Activated T-helper 17 cell treated with anti-CD3 and anti-CD28 coated beads, Interleukin-2, amount 50 U/mL, for 72 hours (primary cell): ENCODE results near the gene ABHD2. TPM values are rescaled to one million over a fixed set of nuclear protein-coding genes. Genes with fewer than 3 reads are reported as not detected.
A peak's percentile ranks its signal among the peaks of the same experiment; 100 is the strongest.

Source experiments
- ATAC-seq: fragments of 150-1000 bp; cut with Tn5 transposase; replicated peaks from 2 replicates; pipeline ENCODE4 v1.10.0; 2021; ENCODE audit warnings: mild to moderate bottlenecking, moderate library complexity
- H3K27ac Mint-ChIP-seq: one replicate; pipeline ENCODE4 v1.8.0; 2022; ENCODE audit warnings: mixed read lengths
- H3K27me3 Mint-ChIP-seq: one replicate; pipeline ENCODE4 v1.8.0; 2022; ENCODE audit warnings: mixed read lengths
- H3K36me3 Mint-ChIP-seq: one replicate; pipeline ENCODE4 v1.8.0; 2022; ENCODE audit warnings: low read depth, mild to moderate bottlenecking, mixed read lengths
- H3K4me1 Mint-ChIP-seq: one replicate; pipeline ENCODE4 v1.8.0; 2022; ENCODE audit warnings: mixed read lengths
- H3K4me3 Mint-ChIP-seq: one replicate; pipeline ENCODE4 v1.8.0; 2022; ENCODE audit warnings: mild to moderate bottlenecking, mixed read lengths
- H3K9me3 Mint-ChIP-seq: one replicate; pipeline ENCODE4 v1.8.0; 2022; ENCODE audit warnings: mixed read lengths
- total RNA-seq, 2 donors: library from RNA; stranded (reverse); gene quantifications; one replicate each; pipeline ENCODE4 v1.2.3, GENCODE V29; 2022

The ABHD2 gene
- total RNA-seq, 2 donors from 2014 or later, result 40.1 to 47.7 TPM

- Mint-ChIP-seq H3K4me3 (peak overlapping the region; percentile 49), H3K27ac (peak overlapping the region; percentile 83), H3K27me3 (no peaks in the 10 kb centered on the region), H3K9me3 (peaks cover 4% of the 10 kb centered on the region), H3K36me3 (no peaks in the 10 kb centered on the region), H3K4me1 (peaks cover 12% of the 10 kb centered on the region)
- ATAC-seq, result peak; percentile 85
These were observed 20.5 kb upstream of the ABHD2 start for GRCh38 chr15:89067751-89068150.

GRCh38 chr15:89068325-89068784 is 19.9 kb upstream of the ABHD2 start:
- no peaks in the 10 kb centered on the region for H3K36me3 Mint-ChIP-seq

GRCh38 chr15:89070197-89071124 is 17.8 kb upstream of the ABHD2 start:
- Mint-ChIP-seq H3K27me3 (peaks cover 4% of the 10 kb centered on the region), H3K4me3 (no peak overlapping the region), H3K4me1 (peaks cover 22% of the 10 kb centered on the region), H3K27ac (no peak overlapping the region), H3K9me3 (peaks cover 4% of the 10 kb centered on the region), H3K36me3 (no peaks in the 10 kb centered on the region)
- no peak for ATAC-seq

More at GRCh38 chr15:89068325-89068784, 19.9 kb upstream of the ABHD2 start:
- peaks cover 4% of the 10 kb centered on the region for H3K9me3 Mint-ChIP-seq
- H3K27ac Mint-ChIP-seq, result peak overlapping the region; percentile 83
- H3K4me1 Mint-ChIP-seq, result peaks cover 12% of the 10 kb centered on the region
- H3K4me3 Mint-ChIP-seq, result peak overlapping the region; percentile 49
- ATAC-seq, result peak; percentile 93
- H3K27me3 Mint-ChIP-seq, result no peaks in the 10 kb centered on the region

DNA sequence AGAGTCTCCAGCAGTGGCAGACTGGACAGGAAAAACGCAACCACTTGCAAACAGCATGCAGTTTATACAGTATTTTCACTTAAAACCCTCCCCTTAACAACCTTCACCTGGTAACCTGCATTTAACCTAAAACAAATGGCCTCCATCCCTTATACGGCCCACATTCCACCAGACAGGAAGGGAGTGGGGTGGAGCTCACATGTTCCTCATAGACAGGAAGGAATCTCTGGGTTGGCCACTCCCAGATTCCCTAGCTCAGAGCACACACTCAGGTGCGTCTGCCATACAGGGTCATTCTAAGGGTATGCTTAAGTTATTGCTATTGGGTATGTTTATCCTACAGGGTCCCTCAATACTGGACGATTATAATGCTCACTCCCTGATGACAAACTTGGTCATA is 16.8 kb upstream of the ABHD2 start:
- Mint-ChIP-seq H3K27me3 (peaks cover 5% of the 10 kb centered on the region), H3K4me1 (peaks cover 28% of the 10 kb centered on the region), H3K9me3 (peaks cover 4% of the 10 kb centered on the region), H3K4me3 (no peak overlapping the region), H3K36me3 (no peaks in the 10 kb centered on the region), H3K27ac (no peak overlapping the region)
- no peak for ATAC-seq

DNA sequence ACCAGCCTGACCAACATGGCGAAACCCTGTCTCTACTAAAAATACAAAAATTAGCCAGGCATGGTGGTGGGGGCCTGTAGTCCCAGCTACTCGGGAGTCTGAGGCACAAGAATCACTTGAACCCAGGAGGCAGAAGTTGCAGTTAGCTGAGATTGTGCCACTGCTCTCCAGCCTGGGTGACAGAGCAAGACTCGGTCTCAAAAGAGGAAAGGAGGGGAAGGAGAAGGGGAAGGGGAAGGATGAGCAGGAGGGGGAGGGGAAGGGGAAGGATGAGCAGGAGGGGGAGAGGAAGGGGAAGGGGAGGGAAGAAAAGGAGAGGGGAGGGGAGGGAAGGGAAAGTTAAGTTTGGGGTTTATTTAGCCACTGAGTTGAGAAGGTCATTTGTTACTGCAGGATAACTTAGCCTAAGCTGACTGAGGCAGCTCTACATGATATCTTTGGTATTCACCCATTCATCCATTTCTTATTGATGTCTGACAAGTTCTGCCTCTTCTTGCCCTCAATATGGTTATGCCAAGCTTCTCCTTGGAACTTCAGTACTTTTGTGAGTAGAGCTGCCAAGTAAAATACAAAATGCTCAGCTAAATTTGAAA is 15.9 kb upstream of the ABHD2 start:
- peaks cover 28% of the 10 kb centered on the region for H3K4me1 Mint-ChIP-seq
- no peak overlapping the region for H3K27ac Mint-ChIP-seq
- H3K27me3 Mint-ChIP-seq, result peaks cover 5% of the 10 kb centered on the region
- H3K4me3 Mint-ChIP-seq, result no peak overlapping the region
- no peaks in the 10 kb centered on the region for H3K36me3 Mint-ChIP-seq
- H3K9me3 Mint-ChIP-seq, result peaks cover 4% of the 10 kb centered on the region
- no peak for ATAC-seq

GRCh38 chr15:89074402-89075012 is 13.7 kb upstream of the ABHD2 start:
- peaks cover 11% of the 10 kb centered on the region for H3K27me3 Mint-ChIP-seq
- H3K9me3 Mint-ChIP-seq, result no peaks in the 10 kb centered on the region
- no peak for ATAC-seq

DNA sequence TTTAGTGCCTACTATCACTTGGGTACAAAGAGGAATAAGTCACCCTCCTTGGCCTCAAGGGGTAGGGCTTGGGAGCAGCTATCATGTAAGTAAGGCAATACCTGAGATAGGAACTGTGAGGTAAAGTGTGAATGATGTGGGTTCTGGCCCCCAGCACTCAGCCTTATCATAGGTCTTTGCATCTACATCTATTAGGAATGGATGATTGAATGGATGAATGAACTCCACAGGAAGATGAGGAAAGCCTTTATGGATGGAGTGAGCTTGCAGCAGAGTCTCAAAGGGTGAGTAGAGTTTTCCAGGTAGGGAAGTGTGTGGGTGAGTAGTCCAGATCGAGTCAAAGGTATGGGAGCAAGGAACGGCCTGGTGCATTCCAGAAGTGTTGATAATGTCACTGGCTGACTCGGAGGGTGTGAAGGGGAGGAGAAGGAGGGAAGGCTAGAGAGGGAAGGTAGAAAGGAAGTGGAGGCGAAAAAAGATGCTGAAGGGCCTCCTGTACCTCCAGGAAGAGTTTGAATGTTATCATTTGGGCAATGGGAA is 13.1 kb upstream of the ABHD2 start:
- Mint-ChIP-seq H3K9me3 (no peaks in the 10 kb centered on the region), H3K36me3 (no peaks in the 10 kb centered on the region), H3K4me3 (no peak overlapping the region), H3K27ac (no peak overlapping the region), H3K27me3 (peaks cover 11% of the 10 kb centered on the region), H3K4me1 (peaks cover 24% of the 10 kb centered on the region)
- ATAC-seq, result no peak

More at GRCh38 chr15:89074402-89075012, 13.7 kb upstream of the ABHD2 start:
- Mint-ChIP-seq H3K4me1 (peaks cover 24% of the 10 kb centered on the region), H3K36me3 (no peaks in the 10 kb centered on the region), H3K4me3 (no peak overlapping the region), H3K27ac (no peak overlapping the region)

GRCh38 chr15:89075846-89076245 is 12.4 kb upstream of the ABHD2 start:
- no peaks in the 10 kb centered on the region for H3K9me3 Mint-ChIP-seq
- no peak overlapping the region for H3K4me3 Mint-ChIP-seq
- H3K27me3 Mint-ChIP-seq, result peaks cover 11% of the 10 kb centered on the region
- peaks cover 24% of the 10 kb centered on the region for H3K4me1 Mint-ChIP-seq
- no peak overlapping the region for H3K27ac Mint-ChIP-seq
- no peaks in the 10 kb centered on the region for H3K36me3 Mint-ChIP-seq
- ATAC-seq, result no peak

DNA sequence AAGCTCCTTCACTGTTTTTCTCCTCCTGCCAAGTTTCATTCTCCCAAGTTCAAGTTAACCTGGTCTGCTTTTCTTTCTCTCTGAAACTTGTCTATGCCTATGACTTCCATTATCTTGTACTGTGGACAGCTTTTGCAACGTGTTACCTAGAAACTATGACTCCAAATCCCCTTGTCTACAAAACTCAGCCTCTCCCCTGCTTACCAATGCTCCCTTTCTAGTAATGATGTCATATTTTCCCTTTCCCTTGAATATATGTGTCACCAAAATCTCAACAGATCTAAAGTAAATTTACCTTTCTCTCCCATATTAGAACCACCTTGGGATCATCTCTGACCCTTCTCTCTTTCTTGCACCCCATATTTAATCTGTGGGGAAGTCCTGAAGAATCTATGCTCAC is 10.5 kb upstream of the ABHD2 start:
- Mint-ChIP-seq H3K36me3 (no peaks in the 10 kb centered on the region), H3K4me3 (no peak overlapping the region), H3K27ac (peak overlapping the region; percentile 34), H3K9me3 (no peaks in the 10 kb centered on the region), H3K27me3 (peaks cover 11% of the 10 kb centered on the region), H3K4me1 (peaks cover 24% of the 10 kb centered on the region)
- peak; percentile 94 for ATAC-seq

GRCh38 chr15:89078851-89079810 is 9.1 kb upstream of the ABHD2 start:
- H3K27me3 Mint-ChIP-seq, result peaks cover 11% of the 10 kb centered on the region
- H3K4me1 Mint-ChIP-seq, result peaks cover 24% of the 10 kb centered on the region
- no peaks in the 10 kb centered on the region for H3K36me3 Mint-ChIP-seq
- ATAC-seq, result no peak
- H3K27ac Mint-ChIP-seq, result peak overlapping the region; percentile 49
- H3K4me3 Mint-ChIP-seq, result no peak overlapping the region
- no peaks in the 10 kb centered on the region for H3K9me3 Mint-ChIP-seq

DNA sequence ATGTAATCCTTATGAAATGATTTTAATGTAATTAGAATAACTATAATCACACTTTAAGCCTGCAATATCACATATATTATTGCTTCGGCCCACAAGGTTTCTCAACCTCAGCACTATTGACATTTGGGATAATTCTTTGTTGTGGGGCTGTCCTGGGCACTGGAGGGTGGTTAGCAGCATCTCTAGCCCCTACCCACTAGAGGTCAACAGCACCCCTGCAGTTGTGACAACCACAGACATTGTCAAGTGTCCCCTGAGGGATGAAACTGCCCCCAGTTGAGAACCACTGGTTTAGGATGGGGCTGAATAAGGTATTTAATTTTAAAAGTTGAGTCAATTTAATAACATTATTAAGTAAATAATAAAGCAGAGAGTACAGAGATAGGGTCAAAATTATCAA is 6.4 kb upstream of the ABHD2 start:
- ATAC-seq, result no peak
- peaks cover 7% of the 10 kb centered on the region for H3K4me1 Mint-ChIP-seq
- H3K27me3 Mint-ChIP-seq, result peaks cover 6% of the 10 kb centered on the region
- H3K9me3 Mint-ChIP-seq, result no peaks in the 10 kb centered on the region
- H3K27ac Mint-ChIP-seq, result no peak overlapping the region
- H3K4me3 Mint-ChIP-seq, result no peak overlapping the region
- no peaks in the 10 kb centered on the region for H3K36me3 Mint-ChIP-seq

DNA sequence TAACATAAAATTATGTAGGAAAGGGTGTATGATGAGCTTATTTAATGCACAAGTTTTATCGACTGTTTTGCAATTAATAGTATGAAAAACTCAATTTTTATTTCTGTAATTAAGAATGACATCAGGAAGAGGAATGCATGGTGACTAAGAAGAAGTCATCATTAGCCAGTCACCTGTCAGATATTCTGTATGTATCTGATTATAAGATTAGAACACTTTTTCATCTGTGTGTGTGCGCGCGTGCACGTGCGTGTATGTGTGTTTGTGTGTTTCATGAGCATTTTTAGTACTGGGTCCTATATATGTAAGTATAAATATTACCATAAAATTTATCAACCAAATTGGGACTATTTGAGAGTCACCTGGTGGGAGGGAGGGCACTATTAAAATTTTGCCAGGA is 5.0 kb upstream of the ABHD2 start:
- Mint-ChIP-seq H3K27me3 (peaks cover 6% of the 10 kb centered on the region), H3K36me3 (no peaks in the 10 kb centered on the region), H3K4me3 (no peak overlapping the region), H3K27ac (no peak overlapping the region), H3K4me1 (no peaks in the 10 kb centered on the region), H3K9me3 (no peaks in the 10 kb centered on the region)
- ATAC-seq, result no peak

- Mint-ChIP-seq H3K4me1 (peaks cover 13% of the 10 kb centered on the region), H3K9me3 (no peaks in the 10 kb centered on the region), H3K27ac (no peak overlapping the region), H3K4me3 (no peak overlapping the region), H3K27me3 (no peaks in the 10 kb centered on the region), H3K36me3 (no peaks in the 10 kb centered on the region)
- ATAC-seq, result no peak
These were observed 2.8 kb upstream of the ABHD2 start for GRCh38 chr15:89085289-89085926.
